ENCODE measurements around the gene S100A7A. TPM values are rescaled to one million over a fixed set of nuclear protein-coding genes. Genes with fewer than 3 reads are reported as not detected.

Gene S100A7A
- total and polyA plus RNA-seq, 2 of the 8 experiments (the other 6 are each of a cell fraction or from before 2014, with no cell fraction given) = not detected

- Histone ChIP-seq H2AFZ (ENCODE audit: low read length) (no peak overlapping the region), H3K9ac (replicated peaks in 1 of 4; ENCODE audit: extremely low read depth in 1 of 4, low read depth in 3 of 4, low read length in 3 of 4) (no peak overlapping the region), H4K5ac (ENCODE audit: insufficient read length, low read depth, low read length) (no peak overlapping the region), H3K23me2 (ENCODE audit: low read depth, low read length) (no peaks in the 10 kb centered on the region), H3K36me3 (ENCODE audit: control insufficient read depth in 2 of 4, insufficient read depth in 4 of 4, low read length in 3 of 4) (no peaks in the 10 kb centered on the region), H4K20me1 (replicated peaks in 1 of 2; ENCODE audit: control insufficient read depth in 1 of 2, insufficient read depth in 2 of 2, low read length in 2 of 2) (no peaks in the 10 kb centered on the region), H3K23ac (ENCODE audit: insufficient read length) (no peak overlapping the region), H3K27ac (ENCODE audit: low read depth, low read length) (no peak overlapping the region), H2BK120ac (replicated peaks; ENCODE audit: low read depth, low read length) (no peak overlapping the region), H3K9me3 (ENCODE audit: insufficient read depth in 2 of 2, low read depth in 1 of 2, low read length in 1 of 2) (no peaks in the 10 kb centered on the region), H3K18ac (ENCODE audit: extremely low read depth, low read length) (no peak overlapping the region), H2BK5ac (ENCODE audit: low read depth, low read length) (no peak overlapping the region), H2BK12ac (ENCODE audit: low read depth, low read length) (no peak overlapping the region), H2BK15ac (ENCODE audit: low read length) (no peak overlapping the region), H3K79me2 (ENCODE audit: control insufficient read depth in 1 of 2, insufficient read depth in 2 of 2, low read length in 2 of 2) (no peaks in the 10 kb centered on the region), H2BK20ac (ENCODE audit: low read length) (no peak overlapping the region), H3K4me1 (replicated peaks in 1 of 4; ENCODE audit: control insufficient read depth in 3 of 4, insufficient read depth in 4 of 4, low read length in 3 of 4) (no peaks in the 10 kb centered on the region), H2AK5ac (ENCODE audit: low read depth, low read length) (no peak overlapping the region), H3K4ac (replicated peaks; ENCODE audit: insufficient read length, low read depth, low read length) (no peak overlapping the region), H3K27me3 (replicated peaks in 1 of 4; ENCODE audit: control insufficient read depth in 3 of 4, extremely low read depth in 1 of 4, insufficient read depth in 3 of 4, low read length in 3 of 4) (no peaks in the 10 kb centered on the region), H4K8ac (ENCODE audit: extremely low read depth, insufficient read depth, low read length) (no peak overlapping the region), H4K91ac (replicated peaks; ENCODE audit: insufficient read length, low read length) (no peak overlapping the region), H3K79me1 (ENCODE audit: low read depth, low read length) (no peaks in the 10 kb centered on the region), H3K4me2 (ENCODE audit: insufficient read depth in 1 of 2, low read depth in 2 of 2, low read length in 2 of 2) (no peak overlapping the region), H3K56ac (replicated peaks; ENCODE audit: insufficient read length, low read depth, low read length) (no peak overlapping the region), H3K4me3 (ENCODE audit: extremely low read depth in 1 of 4, insufficient read depth in 2 of 4, low read depth in 3 of 4, low read length in 4 of 4) (no peak overlapping the region), H3K14ac (ENCODE audit: insufficient read length) (no peak overlapping the region)
- ChIA-PET POLR2A (ENCODE audit: partially characterized antibody) (no interaction called here), CTCF (ENCODE audit: partially characterized antibody) (interaction anchor here (0.7 kb wide), 1 partner anchor 84 kb away, joined by 3 read pairs; no protein-coding TSS in a partner anchor)
- 92% methylated on average over 4 of the region's 4 CpGs; no CpG with 5 or more reads in 1 of the 2 experiments for WGBS, 2 experiments (ENCODE audit: extremely low coverage in 1 of 2, insufficient coverage in 1 of 2, insufficient read length in 1 of 2, insufficient replicate concordance in 2 of 2, low coverage in 1 of 2, low lambda C conversion rate in 2 of 2, missing lambda C conversion rate in 1 of 2)
- no peak for DNase-seq (ENCODE audit: low read depth in 1 of 2, low spot score in 2 of 2)
- no peak for FAIRE-seq
- no peak for TF ChIP-seq GABPA (IDR thresholded peaks at IDR 0.05; ENCODE audit: borderline replicate concordance, insufficient read depth, low read length)
- TF ChIP-seq PHF8 (conservative IDR thresholded peaks at IDR 0.05; ENCODE audit: low read depth, low read length) = no peak
- no peak for TF ChIP-seq SIX5 (IDR thresholded peaks at IDR 0.05; ENCODE audit: low read depth, low read length)
- no peak for TF ChIP-seq SP1 (IDR thresholded peaks at IDR 0.05; ENCODE audit: low read depth, low read length)
- no peak for TF ChIP-seq USF2 (IDR thresholded peaks at IDR 0.05; ENCODE audit: low read length)
Measured at GRCh38 chr1:153437236-153437635, 20.9 kb downstream of the S100A7A start.
